ENCODE measurements around the gene ELOVL6. TPM values are rescaled to one million over a fixed set of nuclear protein-coding genes. Genes with fewer than 3 reads are reported as not detected.

Gene ELOVL6
- total RNA-seq, 1 experiment from 2014 or later, result 9.5 TPM

GRCh38 chr4:110009550-110009949 lies 188.9 kb downstream of the ELOVL6 start:
- no TSS peak for BruUV-seq (replicated peaks)
- Histone ChIP-seq H3K27me3 (replicated peaks; ENCODE audit: control insufficient read depth, insufficient read depth, low read length) (no peaks in the 10 kb centered on the region), H3K4me1 (no peaks in the 10 kb centered on the region), H3K36me3 (ENCODE audit: control insufficient read depth, insufficient read depth, low read length) (no peaks in the 10 kb centered on the region), H3K9me3 (no peaks in the 10 kb centered on the region), H3K4me3 (ENCODE audit: low read depth, low read length) (no peak overlapping the region)
- DNase-seq, result no peak
- ChIA-PET POLR2A (no interaction called here), CTCF (no interaction called here)
- intact Hi-C loops (cut with micrococcal nuclease; ENCODE audit: unreplicated experiment), result loop anchor here (5.0 kb wide), 2 partner anchors 33 to 188 kb away; partner anchors contain the start of gene ELOVL6
- TF ChIP-seq CTCF (IDR thresholded peaks at IDR 0.05; ENCODE audit: insufficient read depth in 1 of 2, low read depth in 1 of 2, low read length in 1 of 2, severe bottlenecking in 1 of 2, unreplicated experiment in 1 of 2), result no peak
- no peak overlapping the region for H3K27ac Mint-ChIP-seq (ENCODE audit: unreplicated experiment)
- H3K36me3 Mint-ChIP-seq (ENCODE audit: insufficient read depth, unreplicated experiment), result no peaks in the 10 kb centered on the region
- no peak overlapping the region for H3K4me3 Mint-ChIP-seq (ENCODE audit: unreplicated experiment)
- H3K9me3 Mint-ChIP-seq (ENCODE audit: unreplicated experiment), result no peaks in the 10 kb centered on the region
- no peaks in the 10 kb centered on the region for H3K27me3 Mint-ChIP-seq (ENCODE audit: insufficient read depth, unreplicated experiment)
- peaks cover 7% of the 10 kb centered on the region for H3K4me1 Mint-ChIP-seq (ENCODE audit: low read depth, unreplicated experiment)

GRCh38 chr4:110008540-110008939 lies 189.9 kb downstream of the ELOVL6 start:
- no peaks in the 10 kb centered on the region for H3K27me3 Mint-ChIP-seq (ENCODE audit: insufficient read depth, unreplicated experiment)

GRCh38 chr4:110007217-110007616 lies 191.2 kb downstream of the ELOVL6 start:
- Mint-ChIP-seq H3K27me3 (ENCODE audit: insufficient read depth, unreplicated experiment) (no peaks in the 10 kb centered on the region), H3K9me3 (ENCODE audit: unreplicated experiment) (no peaks in the 10 kb centered on the region)

More at GRCh38 chr4:110008540-110008939, 189.9 kb downstream of the ELOVL6 start:
- BruUV-seq (replicated peaks), result no TSS peak
- no peaks in the 10 kb centered on the region; the same call in 1 of the 2 replicates for H3K4me1 ChIP-seq
- ChIA-PET CTCF (interaction anchor here (0.5 kb wide), 1 partner anchor 41 kb away, joined by 3 read pairs; no protein-coding TSS in a partner anchor), POLR2A (interaction anchor here (0.6 kb wide), 1 partner anchor 302 kb away, joined by 3 read pairs; no protein-coding TSS in a partner anchor)
- TF ChIP-seq CTCF (IDR thresholded peaks at IDR 0.05; ENCODE audit: insufficient read depth in 1 of 2, low read depth in 1 of 2, low read length in 1 of 2, severe bottlenecking in 1 of 2, unreplicated experiment in 1 of 2), result no peak
- DNase-seq, result no peak
- intact Hi-C loops (cut with micrococcal nuclease; ENCODE audit: unreplicated experiment), result loop anchor here (5.0 kb wide), 2 partner anchors 34 to 189 kb away; partner anchors contain the start of gene ELOVL6
- Mint-ChIP-seq H3K4me3 (ENCODE audit: unreplicated experiment) (no peak overlapping the region), H3K27ac (ENCODE audit: unreplicated experiment) (no peak overlapping the region), H3K36me3 (ENCODE audit: insufficient read depth, unreplicated experiment) (no peaks in the 10 kb centered on the region), H3K4me1 (ENCODE audit: low read depth, unreplicated experiment) (peaks cover 7% of the 10 kb centered on the region), H3K9me3 (ENCODE audit: unreplicated experiment) (no peaks in the 10 kb centered on the region)
- no peaks in the 10 kb centered on the region for H3K36me3 ChIP-seq (ENCODE audit: control insufficient read depth, insufficient read depth, low read length)
- H3K4me3 ChIP-seq (ENCODE audit: low read depth, low read length), result no peak overlapping the region
- no peaks in the 10 kb centered on the region for H3K27me3 ChIP-seq (replicated peaks; ENCODE audit: control insufficient read depth, insufficient read depth, low read length)
- no peaks in the 10 kb centered on the region for H3K9me3 ChIP-seq

More at GRCh38 chr4:110007217-110007616, 191.2 kb downstream of the ELOVL6 start:
- Mint-ChIP-seq H3K4me3 (ENCODE audit: unreplicated experiment) (no peak overlapping the region), H3K27ac (ENCODE audit: unreplicated experiment) (no peak overlapping the region), H3K4me1 (ENCODE audit: low read depth, unreplicated experiment) (peaks cover 7% of the 10 kb centered on the region), H3K36me3 (ENCODE audit: insufficient read depth, unreplicated experiment) (no peaks in the 10 kb centered on the region)
- no peak for DNase-seq
- Histone ChIP-seq H3K27me3 (replicated peaks; ENCODE audit: control insufficient read depth, insufficient read depth, low read length) (no peaks in the 10 kb centered on the region), H3K4me3 (ENCODE audit: low read depth, low read length) (no peak overlapping the region), H3K36me3 (ENCODE audit: control insufficient read depth, insufficient read depth, low read length) (no peaks in the 10 kb centered on the region), H3K4me1 (no peaks in the 10 kb centered on the region; the same call in 1 of the 2 replicates), H3K9me3 (no peaks in the 10 kb centered on the region)
- CTCF ChIA-PET, result no interaction called here
- no TSS peak for BruUV-seq (replicated peaks)
- POLR2A ChIA-PET, result no interaction called here
- intact Hi-C loops (cut with micrococcal nuclease; ENCODE audit: unreplicated experiment), result loop anchor here (5.0 kb wide), 2 partner anchors 35 to 190 kb away; partner anchors contain the start of gene ELOVL6
- TF ChIP-seq CTCF (IDR thresholded peaks at IDR 0.05; ENCODE audit: insufficient read depth in 1 of 2, low read depth in 1 of 2, low read length in 1 of 2, severe bottlenecking in 1 of 2, unreplicated experiment in 1 of 2), result no peak

Measured in Caco-2 (cell line).